ENCODE results near the gene GARIN5A. TPM values are rescaled to one million over a fixed set of nuclear protein-coding genes. Genes with fewer than 3 reads are reported as not detected.

The GARIN5A gene
- total and polyA plus RNA-seq, 8 donors: 0.55 to 3.1 (median 1.4) TPM; not detected in 2

GRCh38 chr19:50512999-50513745, 36.5 kb upstream of the GARIN5A start:
- Histone ChIP-seq H3K27me3 (peaks cover 0 to 15% (median 6%) of the 10 kb centered on the region in 3 donors), H3K4me1 (peaks cover 5 to 22% (median 20%) of the 10 kb centered on the region in 4 donors), H3K9me3 (no peaks in the 10 kb centered on the region), H3K4me3 (no peak overlapping the region), H3K27ac (no peak overlapping the region), H3K36me3 (peaks cover 0 to 8% (median under 1%) of the 10 kb centered on the region in 4 donors)
- no peak for TF ChIP-seq POLR2AphosphoS5 (IDR thresholded peaks at IDR 0.05)
- no peak for TF ChIP-seq EP300 (IDR thresholded peaks at IDR 0.05)
- TF ChIP-seq POLR2A (IDR thresholded peaks at IDR 0.05): no peak
- TF ChIP-seq CTCF (IDR thresholded peaks at IDR 0.05): no peak
- 52 to 61% (median 60%) methylated on average over 11 to 12 of the region's 12 CpGs for WGBS, 5 donors
- intact Hi-C loops (cut with DNase I; ENCODE audit: low total_unique reads): no loop called here
- no peak for DNase-seq

GRCh38 chr19:50512112-50512998, 35.7 kb upstream of the GARIN5A start:
- DNase-seq: no peak
- WGBS, 5 donors: 87 to 92% (median 88%) methylated on average over 21 to 36 of the region's 36 CpGs
- Histone ChIP-seq H3K4me3 (peak overlapping the region in 1 of 4 donors; percentile 67), H3K4me1 (peaks cover 5 to 22% (median 20%) of the 10 kb centered on the region in 4 donors), H3K36me3 (peaks cover 0 to 1% (median 0%) of the 10 kb centered on the region in 4 donors), H3K27me3 (peaks cover 0 to 15% (median 6%) of the 10 kb centered on the region in 3 donors), H3K9me3 (no peaks in the 10 kb centered on the region), H3K27ac (peak overlapping the region in 3 of 5 donors; percentile 82 to 90 (median 87))
- TF ChIP-seq POLR2AphosphoS5 (IDR thresholded peaks at IDR 0.05) (no peak), EP300 (IDR thresholded peaks at IDR 0.05) (no peak), CTCF (IDR thresholded peaks at IDR 0.05) (no peak), POLR2A (IDR thresholded peaks at IDR 0.05) (no peak)
- intact Hi-C loops (cut with DNase I; ENCODE audit: low total_unique reads): no loop called here

GRCh38 chr19:50511069-50511822, 34.6 kb upstream of the GARIN5A start, which contains the start of gene JOSD2:
TSS of gene JOSD2 (minus strand) at chr19:50511191. CDS start at chr19:50510431, 760 bp downstream.
- 1 to 2% (median 1%) methylated on average over 39 to 69 of the region's 69 CpGs for WGBS, 5 donors
- DNase-seq: peak; percentile 98 to 100
- Histone ChIP-seq H3K27me3 (peaks cover 0 to 15% (median 0%) of the 10 kb centered on the region in 3 donors), H3K27ac (peak within 1 kb of the TSS; percentile 48 to 90 (median 82)), H3K4me3 (peak within 1 kb of the TSS; percentile 57 to 79 (median 71)), H3K36me3 (peaks cover 0 to 3% (median 3%) of the 10 kb centered on the region in 4 donors), H3K9me3 (no peaks in the 10 kb centered on the region), H3K4me1 (peaks cover 5 to 22% (median 20%) of the 10 kb centered on the region in 4 donors)
- TF ChIP-seq POLR2A (IDR thresholded peaks at IDR 0.05) (no peak), EP300 (IDR thresholded peaks at IDR 0.05) (no peak), CTCF (IDR thresholded peaks at IDR 0.05) (no peak), POLR2AphosphoS5 (IDR thresholded peaks at IDR 0.05) (peak; percentile 49 to 92 (median 80))
- intact Hi-C loops (cut with DNase I; ENCODE audit: low total_unique reads): no loop called here
